Dermis lymphatic vessel endothelial cell (primary cell): ENCODE results near the gene SMAD4. TPM values are rescaled to one million over a fixed set of nuclear protein-coding genes. Genes with fewer than 3 reads are reported as not detected.

Experiments
- total RNA-seq: library from RNA; depleted of rRNA; stranded (reverse); fragments of >200 nt; gene quantifications from 2 replicates; pipeline ENCODE4 v1.2.1, GENCODE V29; 2014

The SMAD4 gene
- total RNA-seq = 67.7 and 79.5 TPM in 2 replicates

GRCh38 chr18:51029694-51030536, at the start of gene SMAD4:
Gene SMAD4 (plus strand): TSS chr18:51030213. CDS start chr18:51047047, 16,834 bp downstream.

Other genes with a start within 250 kb of the SMAD4 start
- 0.22 TPM in 1 of 2 replicates, not detected in the other for gene MRO, start 210.2 kb upstream of the SMAD4 start, total RNA-seq
- gene ME2, start 151.1 kb upstream of the SMAD4 start, total RNA-seq = 20.7 and 29.2 TPM in 2 replicates
- 6.3 and 8.4 TPM in 2 replicates for gene ELAC1, start 62.2 kb upstream of the SMAD4 start, total RNA-seq
- 31.1 and 34.2 TPM in 2 replicates for gene MEX3C, start 167.5 kb downstream of the SMAD4 start, total RNA-seq